Neuronal stem cell (in vitro differentiated cells): ENCODE data around the gene MKLN1.
"Not testable (repeated sequence)": the region's sequence is repeated elsewhere in the genome, so short reads cannot be mapped to it uniquely, and the experiment has no call there.

Experiments
- DNase-seq: peaks from one replicate; pipeline ENCODE4 v3.0.0-alpha.2; 2013; ENCODE audit warnings: low spot score
- H2AFZ ChIP-seq: one replicate; pipeline ENCODE4 v1.6.1; 2013; ENCODE audit warnings: mild to moderate bottlenecking, low read length, inconsistent platforms
- H2AK5ac ChIP-seq: 2 replicates; pipeline ENCODE4 v1.6.1; 2013; ENCODE audit warnings: low read depth, mild to moderate bottlenecking, inconsistent platforms, low read length, moderate library complexity, mixed read lengths
- H2BK120ac ChIP-seq: 2 replicates; pipeline ENCODE4 v1.6.1; 2013; ENCODE audit warnings: low read depth, mild to moderate bottlenecking, inconsistent platforms, low read length, moderate library complexity, mixed read lengths
- H2BK12ac ChIP-seq: one replicate; pipeline ENCODE4 v1.6.1; 2013; ENCODE audit warnings: low read length, inconsistent platforms
- H2BK15ac ChIP-seq: 2 replicates; pipeline ENCODE4 v1.6.1; 2013; ENCODE audit warnings: mild to moderate bottlenecking, low read length, inconsistent platforms, mixed read lengths
- H2BK5ac ChIP-seq: one replicate; pipeline ENCODE4 v1.6.1; 2013; ENCODE audit warnings: inconsistent platforms, mild to moderate bottlenecking, low read length, moderate library complexity
- H3K14ac ChIP-seq: one replicate; pipeline ENCODE4 v1.6.1; 2013; ENCODE audit warnings: low read length, inconsistent platforms
- H3K18ac ChIP-seq: 2 replicates; pipeline ENCODE4 v1.6.1; 2013; ENCODE audit warnings: low read length, inconsistent platforms
- H3K23ac ChIP-seq: 2 replicates; pipeline ENCODE4 v1.6.1; 2013; ENCODE audit warnings: low read depth, mild to moderate bottlenecking, mixed read lengths, low read length, inconsistent platforms; ENCODE audit not compliant: poor library complexity
- H3K27ac ChIP-seq: replicated peaks from 3 replicates; pipeline ENCODE4 v1.5.1; 2013; ENCODE audit warnings: low read length, inconsistent platforms
- H3K27me3 ChIP-seq, 3 experiments: 2 replicates each; pipeline ENCODE4 v1.6.1; 2013; ENCODE audit warnings: low read length in 3 of 3, mild to moderate bottlenecking in 2 of 3, inconsistent platforms in 1 of 3, low read depth in 1 of 3, mixed read lengths in 1 of 3, moderate library complexity in 1 of 3; ENCODE audit not compliant: control insufficient read depth in 3 of 3, insufficient read depth in 3 of 3
- H3K36me3 ChIP-seq, 2 donors: replicated peaks in 1 of 2; 2 replicates each; pipeline ENCODE4 v1.6.1; 2013; ENCODE audit warnings: low read length in 2 of 2; ENCODE audit not compliant: control insufficient read depth in 2 of 2, insufficient read depth in 2 of 2
- H3K4ac ChIP-seq: 2 replicates; pipeline ENCODE4 v1.6.1; 2013; ENCODE audit warnings: inconsistent platforms, mild to moderate bottlenecking, low read length, moderate library complexity
- H3K4me1 ChIP-seq, 2 donors: 1 replicate in 1 of 2; 2 replicates in 1 of 2; pipeline ENCODE4 v1.6.1; 2013; ENCODE audit warnings: low read length in 2 of 2, low read depth in 1 of 2; ENCODE audit not compliant: control insufficient read depth in 2 of 2, insufficient read depth in 1 of 2
- H3K4me2 ChIP-seq: one replicate; pipeline ENCODE4 v1.6.1; 2013; ENCODE audit warnings: mild to moderate bottlenecking, low read length, inconsistent platforms; ENCODE audit not compliant: insufficient read depth, poor library complexity, severe bottlenecking
- H3K4me3 ChIP-seq, 2 donors: 2 replicates each; pipeline ENCODE4 v1.5.1; 2013; ENCODE audit warnings: low read length in 2 of 2, mild to moderate bottlenecking in 2 of 2, inconsistent platforms in 1 of 2, moderate library complexity in 1 of 2
- H3K79me1 ChIP-seq: one replicate; pipeline ENCODE4 v1.6.1; 2013; ENCODE audit warnings: low read depth, mild to moderate bottlenecking, inconsistent platforms, low read length, moderate library complexity
- H3K9ac ChIP-seq: one replicate; pipeline ENCODE4 v1.6.1; 2013; ENCODE audit warnings: mild to moderate bottlenecking, low read depth, low read length, inconsistent platforms; ENCODE audit not compliant: poor library complexity
- H3K9me3 ChIP-seq, 2 donors: replicated peaks in 1 of 2; 2 replicates each; pipeline versions ENCODE3 to v1.6.1; 2013; ENCODE audit warnings: low read length in 2 of 2, mild to moderate bottlenecking in 2 of 2, inconsistent platforms in 1 of 2, low read depth in 1 of 2, mixed read lengths in 1 of 2, moderate library complexity in 1 of 2; ENCODE audit not compliant: control insufficient read depth in 2 of 2, insufficient read depth in 1 of 2
- H4K8ac ChIP-seq: one replicate; pipeline ENCODE4 v1.6.1; 2013; ENCODE audit warnings: low read depth, mild to moderate bottlenecking, inconsistent platforms, low read length, moderate library complexity
- H4K91ac ChIP-seq: one replicate; pipeline ENCODE4 v1.6.1; 2013; ENCODE audit warnings: low read length, low read depth, mild to moderate bottlenecking, inconsistent platforms; ENCODE audit not compliant: poor library complexity
- WGBS, 2 donors: extraction: QIAGEN DNeasy Blood & Tissue Kit; methylation state at CpG; one replicate each; pipeline ENCODE4 v1.1.7; 2013; ENCODE audit warnings: missing lambda C conversion rate in 2 of 2, mixed read lengths in 1 of 2; ENCODE audit not compliant: insufficient read length in 2 of 2, insufficient replicate concordance in 1 of 2; ENCODE audit errors: extremely low coverage in 2 of 2; 5-methylcytosine and 5-hydroxymethylcytosine counted together

MKLN1 gene

DNA sequence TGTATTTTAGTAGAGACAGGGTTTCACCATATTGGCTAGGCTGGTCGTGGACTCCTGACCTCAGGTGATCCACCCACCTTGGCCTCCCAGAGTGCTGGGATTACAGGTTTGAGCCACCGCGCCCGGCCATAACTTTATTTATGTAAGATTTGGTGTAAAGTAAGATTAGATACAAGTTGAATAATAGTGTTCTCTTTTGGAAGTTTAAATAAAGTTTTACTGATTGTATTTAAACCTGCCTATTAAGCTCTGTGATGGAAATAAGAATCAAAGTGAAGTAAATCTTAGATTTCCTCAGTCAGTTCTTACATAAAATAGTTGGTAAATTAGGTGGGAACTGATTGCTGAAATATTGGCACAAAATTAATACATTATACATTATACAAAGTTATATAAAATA is 86.0 kb downstream of the MKLN1 start:
- H3K79me1 ChIP-seq, result no peaks in the 10 kb centered on the region
- no peak overlapping the region for H2AK5ac ChIP-seq
- no peak overlapping the region for H2BK120ac ChIP-seq
- WGBS, 2 donors, result no CpG with 5 or more reads among the region's 4 CpGs
- no peak overlapping the region for H3K4me3 ChIP-seq
- H3K14ac ChIP-seq, result no peak overlapping the region
- H3K27ac ChIP-seq, result no peak overlapping the region
- peaks cover 1 to 79% of the 10 kb centered on the region in 2 donors for H3K36me3 ChIP-seq
- H3K4me1 ChIP-seq, result no peaks in the 10 kb centered on the region
- H3K9me3 ChIP-seq, result no peaks in the 10 kb centered on the region
- no peak overlapping the region for H3K18ac ChIP-seq
- H2AFZ ChIP-seq, result no peak overlapping the region
- H4K91ac ChIP-seq, result no peak overlapping the region
- DNase-seq, result no peak
- no peak overlapping the region for H2BK5ac ChIP-seq
- no peak overlapping the region for H3K4ac ChIP-seq
- no peak overlapping the region for H2BK12ac ChIP-seq
- H2BK15ac ChIP-seq, result no peak overlapping the region
- no peak overlapping the region for H3K23ac ChIP-seq
- no peak overlapping the region for H3K4me2 ChIP-seq
- H3K9ac ChIP-seq, result no peak overlapping the region
- no peak overlapping the region for H4K8ac ChIP-seq
- H3K27me3 ChIP-seq, result no peaks in the 10 kb centered on the region

DNA sequence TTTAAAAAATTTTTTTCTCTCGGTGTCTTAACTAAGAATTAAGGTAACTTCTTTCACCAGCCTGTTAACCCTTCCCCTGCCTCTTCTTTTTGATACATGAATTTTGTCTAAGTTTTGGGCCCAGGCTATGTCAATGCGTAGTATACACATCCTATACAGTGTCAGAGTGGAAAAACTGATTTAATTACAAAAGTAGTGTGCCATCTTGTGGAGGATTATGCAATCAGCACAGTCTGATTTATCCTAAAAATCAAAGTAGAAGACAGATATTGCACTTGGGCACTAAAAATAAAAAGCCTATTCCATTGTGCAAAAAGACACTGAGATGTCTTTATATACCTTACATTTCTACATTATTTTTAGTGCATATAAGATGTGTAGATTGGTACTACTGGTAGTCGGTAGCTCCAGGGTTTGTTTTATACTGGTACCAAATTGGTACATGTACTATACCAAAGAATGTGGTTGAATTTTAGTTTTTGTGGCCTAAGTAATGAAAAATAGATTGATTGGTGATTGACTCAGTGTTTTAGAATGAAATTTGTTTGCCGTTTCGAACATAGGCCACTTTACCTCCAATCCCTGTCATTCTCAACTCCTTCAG is 96.6 kb downstream of the MKLN1 start:
- Histone ChIP-seq H3K9me3 (no peaks in the 10 kb centered on the region), H3K23ac (no peak overlapping the region), H3K4me3 (no peak overlapping the region), H3K14ac (no peak overlapping the region), H2BK15ac (no peak overlapping the region), H3K36me3 (peaks cover 1 to 42% of the 10 kb centered on the region in 2 donors), H2BK12ac (no peak overlapping the region), H3K4ac (no peak overlapping the region), H3K18ac (no peak overlapping the region), H3K9ac (no peak overlapping the region), H2AK5ac (no peak overlapping the region), H2AFZ (no peak overlapping the region), H2BK5ac (no peak overlapping the region), H2BK120ac (no peak overlapping the region), H3K4me2 (no peak overlapping the region), H3K27ac (no peak overlapping the region), H3K79me1 (peaks cover 2% of the 10 kb centered on the region), H3K4me1 (no peaks in the 10 kb centered on the region), H4K91ac (no peak overlapping the region), H3K27me3 (no peaks in the 10 kb centered on the region), H4K8ac (no peak overlapping the region)
- DNase-seq, result no peak
- no CpG with 5 or more reads among the region's 5 CpGs for WGBS, 2 donors

DNA sequence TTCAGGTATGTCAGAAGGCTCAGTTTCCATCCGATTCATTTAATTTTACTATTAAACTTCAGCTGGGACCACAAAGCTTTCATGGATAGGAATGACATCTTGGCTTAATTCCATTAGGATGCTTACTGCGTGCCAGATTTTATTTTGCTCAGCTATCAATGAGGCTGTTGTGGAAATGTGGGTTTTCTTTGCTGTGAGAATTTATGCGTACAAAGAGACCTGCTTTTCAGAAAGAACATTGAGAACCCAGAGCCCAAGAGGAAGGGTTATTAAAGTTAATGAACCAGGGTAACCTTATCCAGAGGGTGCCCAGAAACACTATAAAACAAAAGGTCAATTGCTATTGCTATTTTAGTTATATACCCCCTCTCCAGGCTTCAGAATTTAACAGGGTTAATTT is 98.3 kb downstream of the MKLN1 start:
- peaks cover 2% of the 10 kb centered on the region for H3K79me1 ChIP-seq
- no peak overlapping the region for H2AK5ac ChIP-seq
- H3K14ac ChIP-seq, result no peak overlapping the region
- H3K4me3 ChIP-seq, result no peak overlapping the region
- H3K9ac ChIP-seq, result no peak overlapping the region
- no CpG with 5 or more reads among the region's 3 CpGs for WGBS, 2 donors
- H2BK5ac ChIP-seq, result no peak overlapping the region
- H3K18ac ChIP-seq, result no peak overlapping the region
- no peak overlapping the region for H2BK15ac ChIP-seq
- no peaks in the 10 kb centered on the region for H3K9me3 ChIP-seq
- no peak overlapping the region for H2BK120ac ChIP-seq
- no peak overlapping the region for H2BK12ac ChIP-seq
- no peak overlapping the region for H2AFZ ChIP-seq
- no peak overlapping the region for H3K4me2 ChIP-seq
- no peaks in the 10 kb centered on the region for H3K27me3 ChIP-seq
- H4K8ac ChIP-seq, result no peak overlapping the region
- H3K27ac ChIP-seq, result no peak overlapping the region
- no peaks in the 10 kb centered on the region for H3K4me1 ChIP-seq
- H3K36me3 ChIP-seq, result peaks cover 5 to 43% of the 10 kb centered on the region in 2 donors
- H3K4ac ChIP-seq, result no peak overlapping the region
- DNase-seq, result no peak
- no peak overlapping the region for H4K91ac ChIP-seq
- H3K23ac ChIP-seq, result no peak overlapping the region

DNA sequence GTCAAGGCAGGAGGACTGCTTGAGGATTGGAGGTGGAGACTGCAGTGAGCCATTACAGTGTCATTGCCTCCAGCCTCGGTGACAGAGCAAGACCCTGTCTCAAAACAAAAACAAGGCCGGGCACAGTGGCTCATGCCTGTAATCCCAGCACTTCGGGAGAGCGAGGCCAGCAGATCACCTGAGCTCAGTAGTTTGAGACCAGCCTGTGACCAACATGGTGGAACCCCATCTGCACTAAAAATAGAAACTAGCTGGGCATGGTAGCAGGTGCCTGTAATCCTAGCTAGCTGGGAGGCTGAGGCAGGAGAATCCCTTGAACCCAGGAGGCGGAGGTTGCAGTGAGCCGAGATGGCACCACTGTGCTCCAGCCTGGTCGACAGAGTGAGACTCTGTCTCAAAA is 103.2 kb downstream of the MKLN1 start:
- H2AFZ ChIP-seq, H3K23ac ChIP-seq, H4K8ac ChIP-seq, H3K9me3 ChIP-seq, H4K91ac ChIP-seq, H3K27me3 ChIP-seq, H3K4ac ChIP-seq, H3K27ac ChIP-seq, H3K18ac ChIP-seq, DNase-seq, H2BK5ac ChIP-seq, H3K4me1 ChIP-seq, H3K79me1 ChIP-seq, H2BK12ac ChIP-seq, H3K14ac ChIP-seq, H2BK120ac ChIP-seq, H3K4me3 ChIP-seq, H2AK5ac ChIP-seq, H3K4me2 ChIP-seq, H2BK15ac ChIP-seq, H3K9ac ChIP-seq: not testable (repeated sequence)
- no CpG with 5 or more reads among the region's 7 CpGs for WGBS, 2 donors
- H3K36me3 ChIP-seq, result peaks cover 5 to 65% of the 10 kb centered on the region in 2 donors
